GM21526 (cell line): ENCODE data around the gene LHFPL3.

ENCODE experiments used
- ATAC-seq: cut with Tn5 transposase; IDR thresholded peaks from one replicate; pipeline ENCODE4 v1.9.1; 2021; ENCODE audit warnings: moderate library complexity; ENCODE audit not compliant: unreplicated experiment, low FRiP score

Gene LHFPL3

DNA sequence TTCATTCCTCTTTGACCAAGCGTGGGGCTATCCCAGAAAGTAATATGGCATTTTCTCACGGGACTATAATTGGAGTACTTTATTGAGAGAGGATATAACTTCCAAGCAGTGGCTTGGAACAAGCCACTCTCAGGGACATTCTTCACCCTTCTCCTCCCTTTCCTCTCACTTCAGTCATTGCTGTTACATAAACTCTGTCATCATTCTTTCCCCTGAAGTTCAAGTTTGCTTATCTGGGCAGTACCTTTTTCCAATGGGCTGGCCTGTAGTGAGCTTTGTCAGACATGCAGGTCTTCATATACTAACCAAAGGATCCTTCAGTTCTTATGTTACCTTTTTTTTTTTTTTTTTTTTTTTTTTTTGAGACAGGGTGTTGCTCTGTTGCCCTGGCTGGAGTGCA lies 626.9 kb downstream of the LHFPL3 start:
- no peak for ATAC-seq
